Activated CD4-positive, alpha-beta T cell treated with anti-CD3 and anti-CD28 coated beads, Interleukin-2, amount 50 U/mL, for 16 hours (primary cell): ENCODE measurements around the gene MYL3.
A peak's percentile ranks its signal among the peaks of the same experiment; 100 is the strongest.

Source experiments
- DNase-seq: peaks from one replicate; pipeline ENCODE4 v3.0.0-alpha.2; 2020

MYL3 gene

GRCh38 chr3:46882377-46883053, 19.3 kb upstream of the MYL3 start:
- DNase-seq: no peak

GRCh38 chr3:46881596-46882376, 18.5 kb upstream of the MYL3 start:
- DNase-seq: no peak

- DNase-seq: no peak
Observed at GRCh38 chr3:46880884-46881595, 17.8 kb upstream of the MYL3 start.

- no peak for DNase-seq
Observed at GRCh38 chr3:46878781-46879436, 15.7 kb upstream of the MYL3 start.

- DNase-seq: no peak
Observed at GRCh38 chr3:46877406-46878125, 14.3 kb upstream of the MYL3 start, which contains the start of gene PTH1R. PTH1R (plus strand) TSS chr3:46877721; CDS start chr3:46883560, 5,839 bp downstream.

- DNase-seq: no peak
Observed at GRCh38 chr3:46876313-46877300, 13.4 kb upstream of the MYL3 start.

- DNase-seq: no peak
Observed at GRCh38 chr3:46875560-46875959, 12.3 kb upstream of the MYL3 start.

- DNase-seq: no peak
Observed at GRCh38 chr3:46874430-46874829, 11.2 kb upstream of the MYL3 start.

GRCh38 chr3:46873521-46873920, 10.3 kb upstream of the MYL3 start:
- no peak for DNase-seq

- DNase-seq: no peak
Observed at GRCh38 chr3:46871222-46871621, 8.0 kb upstream of the MYL3 start.

- DNase-seq: no peak
Observed at GRCh38 chr3:46870651-46871050, 7.4 kb upstream of the MYL3 start.

- no peak for DNase-seq
Observed at GRCh38 chr3:46869440-46869839, 6.2 kb upstream of the MYL3 start.

- no peak for DNase-seq
Observed at GRCh38 chr3:46868948-46869347, 5.7 kb upstream of the MYL3 start.

GRCh38 chr3:46868287-46868686, 5.0 kb upstream of the MYL3 start:
- DNase-seq: no peak

GRCh38 chr3:46867550-46867898, 4.3 kb upstream of the MYL3 start:
- no peak for DNase-seq

- peak; percentile 71 for DNase-seq
Observed at GRCh38 chr3:46866720-46867549, 3.7 kb upstream of the MYL3 start.

- DNase-seq: no peak
Observed at GRCh38 chr3:46866032-46866595, 2.9 kb upstream of the MYL3 start.

GRCh38 chr3:46865546-46865945, 2.3 kb upstream of the MYL3 start:
- no peak for DNase-seq

GRCh38 chr3:46865031-46865507, 1.8 kb upstream of the MYL3 start:
- no peak for DNase-seq
